Vagina (tissue), 2 donors: ENCODE results near the gene CST9. TPM values are rescaled to one million over a fixed set of nuclear protein-coding genes. Genes with fewer than 3 reads are reported as not detected.
A peak's percentile ranks its signal among the peaks of the same experiment; 100 is the strongest.
"Not testable (repeated sequence)": the region's sequence is repeated elsewhere in the genome, so short reads cannot be mapped to it uniquely, and the experiment has no call there.

Experiments used
- DNase-seq, 2 donors: peaks; one replicate each; pipeline ENCODE4 v3.0.0-alpha.2; 2017; ENCODE audit errors: extremely low spot score in 2 of 2
- H3K27ac ChIP-seq: fragments of 200-600 bp; sonication (generic); one replicate; pipeline ENCODE4 v1.5.1; 2019
- H3K27me3 ChIP-seq: fragments of 200-600 bp; sonication (generic); one replicate; pipeline ENCODE4 v1.5.1; 2019
- H3K36me3 ChIP-seq, 2 donors: fragments of 200-600 bp; sonication (generic); one replicate each; pipeline ENCODE4 v1.5.1; 2017 to 2019
- H3K4me1 ChIP-seq: fragments of 200-600 bp; sonication (generic); one replicate; pipeline ENCODE4 v1.5.1; 2019
- H3K4me3 ChIP-seq, 2 donors: fragments of 200-600 bp; sonication (generic); 1 replicate in 1 of 2; 2 replicates in 1 of 2; pipeline ENCODE4 v1.5.1; 2016 to 2019
- H3K9me3 ChIP-seq: fragments of 200-600 bp; sonication (generic); one replicate; pipeline ENCODE4 v1.5.1; 2019
- POLR2A ChIP-seq, 2 donors: fragments of 450-650 bp; IDR thresholded peaks; one replicate each; pipeline ENCODE4 v1.6.1; 2017; ENCODE audit warnings: antibody characterized with exemption in 2 of 2, mild to moderate bottlenecking in 2 of 2, moderate library complexity in 2 of 2
- POLR2AphosphoS5 ChIP-seq, 2 donors: sonication (generic); formaldehyde crosslinking; IDR thresholded peaks; one replicate each; pipeline ENCODE4 v1.9.0; 2017; ENCODE audit warnings: antibody characterized with exemption in 2 of 2, mild to moderate bottlenecking in 2 of 2, low read depth in 1 of 2; ENCODE audit not compliant: insufficient read depth in 1 of 2
- intact Hi-C: fragments of 100-400 bp; cut with DNase I; formaldehyde crosslinking; loops from one replicate; pipeline ENCODE4 v1.15.1; 2023
- total RNA-seq: library from RNA; depleted of rRNA; stranded (reverse); fragments of >200 nt; gene quantifications from one replicate; pipeline ENCODE4 v1.2.3, GENCODE V29; 2016
- TF ChIP-seq, protein P1 (sequence below), 3 experiments: fragments of 450-650 bp in 2 of 3; fragments of 200-600 bp in 1 of 3; sonication (generic) in 1 of 3; IDR thresholded peaks; one replicate each; pipeline ENCODE4 v1.5.1; 2017 to 2019; ENCODE audit warnings: antibody characterized with exemption in 3 of 3, mild to moderate bottlenecking in 2 of 3, moderate library complexity in 2 of 3

CST9 gene
- total RNA-seq, 1 donor from 2014 or later, result not detected

DNA sequence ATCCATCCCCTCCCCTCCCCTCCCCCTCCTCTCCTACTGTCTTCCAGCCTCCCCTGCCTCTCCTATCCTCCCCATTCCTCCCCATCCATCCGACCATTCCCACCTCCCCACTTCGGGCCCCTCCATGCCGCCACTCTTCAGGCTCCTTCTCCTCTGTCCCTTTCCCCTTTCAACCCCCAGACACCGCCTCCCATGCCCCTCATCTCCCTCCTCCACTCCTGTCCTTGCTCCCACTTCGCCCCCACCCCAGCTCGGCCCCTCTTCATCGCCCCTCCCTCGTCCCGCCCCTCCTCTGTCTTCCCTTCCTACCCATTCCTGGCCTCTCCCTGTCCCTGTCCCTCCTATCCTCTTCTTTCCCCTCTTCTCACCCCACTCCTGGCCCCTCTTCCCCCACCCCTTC lies 32.6 kb upstream of the CST9 start:
- peaks cover 46% of the 10 kb centered on the region for H3K4me1 ChIP-seq
- peak overlapping the region in 1 of 2 donors; percentile 81 for H3K4me3 ChIP-seq
- H3K36me3 ChIP-seq, result peaks cover 0 to 9% of the 10 kb centered on the region in 2 donors
- no peak for DNase-seq
- peak overlapping the region; percentile 89 for H3K27ac ChIP-seq
- no peaks in the 10 kb centered on the region for H3K27me3 ChIP-seq
- TF ChIP-seq POLR2A (IDR thresholded peaks at IDR 0.05) (no peak), POLR2AphosphoS5 (IDR thresholded peaks at IDR 0.05; ENCODE audit: insufficient read depth in 1 of 2, low read depth in 1 of 2) (no peak)
- TF ChIP-seq, protein P1, sequence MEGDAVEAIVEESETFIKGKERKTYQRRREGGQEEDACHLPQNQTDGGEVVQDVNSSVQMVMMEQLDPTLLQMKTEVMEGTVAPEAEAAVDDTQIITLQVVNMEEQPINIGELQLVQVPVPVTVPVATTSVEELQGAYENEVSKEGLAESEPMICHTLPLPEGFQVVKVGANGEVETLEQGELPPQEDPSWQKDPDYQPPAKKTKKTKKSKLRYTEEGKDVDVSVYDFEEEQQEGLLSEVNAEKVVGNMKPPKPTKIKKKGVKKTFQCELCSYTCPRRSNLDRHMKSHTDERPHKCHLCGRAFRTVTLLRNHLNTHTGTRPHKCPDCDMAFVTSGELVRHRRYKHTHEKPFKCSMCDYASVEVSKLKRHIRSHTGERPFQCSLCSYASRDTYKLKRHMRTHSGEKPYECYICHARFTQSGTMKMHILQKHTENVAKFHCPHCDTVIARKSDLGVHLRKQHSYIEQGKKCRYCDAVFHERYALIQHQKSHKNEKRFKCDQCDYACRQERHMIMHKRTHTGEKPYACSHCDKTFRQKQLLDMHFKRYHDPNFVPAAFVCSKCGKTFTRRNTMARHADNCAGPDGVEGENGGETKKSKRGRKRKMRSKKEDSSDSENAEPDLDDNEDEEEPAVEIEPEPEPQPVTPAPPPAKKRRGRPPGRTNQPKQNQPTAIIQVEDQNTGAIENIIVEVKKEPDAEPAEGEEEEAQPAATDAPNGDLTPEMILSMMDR (IDR thresholded peaks at IDR 0.05), result no peak
- intact Hi-C loops, result loop anchor here (5.0 kb wide), 1 partner anchor 281 kb away; no protein-coding TSS in a partner anchor
- no peaks in the 10 kb centered on the region for H3K9me3 ChIP-seq

DNA sequence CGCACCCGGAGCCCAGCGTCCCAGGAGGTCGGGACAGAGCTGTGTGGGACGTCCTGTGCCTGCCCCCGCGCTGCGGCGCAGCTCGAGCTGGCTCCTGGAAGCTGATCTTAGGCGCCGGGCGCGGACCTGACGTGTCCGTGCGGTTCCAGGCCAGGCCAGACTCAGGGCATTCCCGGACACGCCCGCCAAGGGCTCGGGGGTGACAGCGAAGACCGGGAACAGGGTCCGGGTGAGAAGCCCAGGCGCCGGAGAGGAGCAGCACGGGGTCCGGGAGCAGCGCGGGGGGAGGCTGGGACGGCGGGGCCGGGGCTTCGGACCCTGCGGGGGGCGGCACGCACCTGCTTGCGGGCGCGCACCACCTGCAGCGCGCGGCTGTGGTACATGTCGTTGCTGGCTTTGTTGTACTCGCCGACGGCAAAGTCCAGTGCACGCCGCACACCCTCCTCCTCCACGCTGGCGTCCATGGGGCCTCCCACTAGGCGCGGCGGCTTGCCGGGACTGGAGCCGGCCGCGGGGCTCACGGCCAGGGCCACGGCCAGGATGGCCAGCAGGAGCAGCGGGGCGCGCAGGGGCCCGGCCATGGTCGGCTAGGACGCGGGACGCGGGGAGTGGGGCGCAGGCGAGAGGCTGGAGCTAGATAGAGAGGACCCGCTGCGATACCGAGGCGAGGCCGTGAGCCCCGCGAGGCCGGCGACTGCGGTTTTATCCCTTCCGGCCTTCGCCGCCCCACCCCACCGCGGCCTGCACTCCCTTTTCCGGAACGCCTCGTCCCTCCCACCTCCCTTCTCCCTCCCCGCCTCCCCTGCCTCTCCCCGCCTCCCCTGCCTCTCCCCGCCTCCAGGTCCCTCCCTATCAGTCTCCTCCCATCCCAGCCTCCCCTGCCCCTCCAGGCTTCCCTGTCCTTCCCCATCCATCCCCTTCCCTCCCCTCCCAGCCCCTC lies 31.8 kb upstream of the CST9 start, which contains the start of gene CST3:
Gene CST3, minus strand, starts transcription at position 674 of the 940 bp plus-strand sequence. Its CDS starts 93 bp downstream, at position 581.
- Histone ChIP-seq H3K4me3 (peak within 1 kb of the TSS; percentile 81 to 95), H3K27ac (peak within 1 kb of the TSS; percentile 89), H3K9me3 (no peaks in the 10 kb centered on the region), H3K27me3 (no peaks in the 10 kb centered on the region), H3K36me3 (peaks cover 0 to 15% of the 10 kb centered on the region in 2 donors), H3K4me1 (peaks cover 40% of the 10 kb centered on the region)
- TF ChIP-seq, protein P1 (IDR thresholded peaks at IDR 0.05), result no peak
- TF ChIP-seq POLR2AphosphoS5 (IDR thresholded peaks at IDR 0.05; ENCODE audit: insufficient read depth in 1 of 2, low read depth in 1 of 2) (peak; percentile 9 to 80), POLR2A (IDR thresholded peaks at IDR 0.05) (peak in 1 of 2 donors; percentile 88)
- intact Hi-C loops, result loop anchor here (5.0 kb wide), 1 partner anchor 280 kb away; no protein-coding TSS in a partner anchor
- peak in 1 of 2 donors; percentile 94 for DNase-seq

DNA sequence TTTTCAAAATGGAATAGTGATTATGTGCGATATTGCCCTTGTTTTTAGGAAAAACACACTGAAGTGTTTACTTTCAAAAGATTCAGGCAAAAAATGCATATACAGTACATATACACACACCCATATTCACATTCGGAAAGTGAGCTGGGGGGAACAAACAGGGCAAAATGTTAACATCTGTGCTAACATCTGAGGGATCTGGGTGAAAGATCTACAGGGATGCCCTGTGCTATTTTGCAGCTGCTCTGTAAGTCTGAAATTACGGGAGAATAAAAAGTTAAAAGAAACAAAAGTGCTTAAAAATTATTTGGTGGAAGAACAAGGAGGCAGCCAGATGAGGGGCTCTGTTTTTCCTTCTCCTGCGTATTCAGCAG lies 31.2 kb upstream of the CST9 start:
- intact Hi-C loops, result loop anchor here (5.0 kb wide), 1 partner anchor 280 kb away; no protein-coding TSS in a partner anchor
- H3K27ac ChIP-seq, result peak overlapping the region; percentile 89
- peaks cover 0 to 15% of the 10 kb centered on the region in 2 donors for H3K36me3 ChIP-seq
- H3K9me3 ChIP-seq, result no peaks in the 10 kb centered on the region
- peaks cover 33% of the 10 kb centered on the region for H3K4me1 ChIP-seq
- no peaks in the 10 kb centered on the region for H3K27me3 ChIP-seq
- no peak for TF ChIP-seq POLR2AphosphoS5 (IDR thresholded peaks at IDR 0.05; ENCODE audit: insufficient read depth in 1 of 2, low read depth in 1 of 2)
- TF ChIP-seq, protein P1 (IDR thresholded peaks at IDR 0.05), result no peak
- TF ChIP-seq POLR2A (IDR thresholded peaks at IDR 0.05), result no peak
- DNase-seq, result no peak
- H3K4me3 ChIP-seq, result peak overlapping the region; percentile 81 to 95

DNA sequence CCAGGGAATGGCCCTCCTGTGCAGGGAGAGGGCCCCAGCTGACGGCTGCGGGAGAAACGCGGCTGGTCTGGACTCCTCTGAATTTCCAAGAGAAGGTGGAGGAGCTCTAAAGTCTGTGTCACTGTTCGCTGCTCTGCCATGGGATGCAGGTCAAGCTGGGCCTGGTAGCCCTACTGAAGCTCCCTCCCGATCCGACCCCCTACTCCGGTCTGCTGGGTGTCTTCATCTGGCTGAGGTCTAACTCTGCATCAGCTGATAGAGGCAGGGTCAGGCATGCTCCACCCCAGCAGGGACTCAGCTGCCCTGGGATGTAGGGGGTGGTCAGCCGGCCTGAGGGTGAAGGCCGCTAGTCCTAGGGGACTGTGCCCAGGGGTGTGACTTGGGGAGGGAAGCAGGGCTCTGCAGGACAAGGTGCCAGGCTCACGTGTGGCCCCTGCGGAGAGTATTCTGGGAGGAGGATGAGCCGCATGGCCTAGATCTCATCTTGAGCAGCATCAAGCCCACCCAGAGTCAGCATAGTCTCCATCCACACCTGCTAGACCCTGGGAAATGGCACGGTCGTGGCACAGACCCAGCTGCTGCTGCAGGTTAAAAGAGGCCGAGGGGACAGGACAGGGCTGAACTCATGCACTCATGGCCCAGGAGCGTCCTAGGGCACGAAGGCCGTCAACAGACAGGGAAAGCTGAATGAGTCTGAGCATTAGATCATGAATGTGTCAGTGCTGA lies 30.6 kb upstream of the CST9 start:
- DNase-seq, result no peak
- TF ChIP-seq POLR2A (IDR thresholded peaks at IDR 0.05) (no peak), POLR2AphosphoS5 (IDR thresholded peaks at IDR 0.05; ENCODE audit: insufficient read depth in 1 of 2, low read depth in 1 of 2) (no peak)
- TF ChIP-seq, protein P1 (IDR thresholded peaks at IDR 0.05), result no peak
- Histone ChIP-seq H3K9me3 (no peaks in the 10 kb centered on the region), H3K27me3 (no peaks in the 10 kb centered on the region), H3K4me1 (peaks cover 32% of the 10 kb centered on the region), H3K36me3 (peaks cover 0 to 15% of the 10 kb centered on the region in 2 donors), H3K4me3 (peak overlapping the region; percentile 81 to 95), H3K27ac (peak overlapping the region; percentile 89)
- intact Hi-C loops, result loop anchor here (5.0 kb wide), 1 partner anchor 279 kb away; no protein-coding TSS in a partner anchor

DNA sequence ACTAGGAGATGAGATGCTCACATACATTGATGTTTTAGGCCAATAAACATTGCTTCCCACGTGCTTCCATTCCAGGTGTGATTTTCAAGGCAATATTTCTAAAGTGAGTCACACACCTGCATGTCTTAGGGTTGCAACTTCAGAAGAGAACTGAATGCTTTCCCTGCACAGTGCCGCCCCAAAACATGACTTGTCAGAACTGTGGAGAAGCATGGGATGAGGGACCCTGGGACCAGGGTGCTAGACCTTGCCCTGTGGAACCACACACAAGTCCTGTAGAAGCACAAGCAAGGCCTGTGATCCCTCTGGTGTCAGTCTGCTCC lies 30.0 kb upstream of the CST9 start:
- intact Hi-C loops, result loop anchor here (5.0 kb wide), 1 partner anchor 278 kb away; no protein-coding TSS in a partner anchor
- Histone ChIP-seq H3K36me3 (peaks cover 0 to 15% of the 10 kb centered on the region in 2 donors), H3K4me3 (peak overlapping the region; percentile 81 to 95), H3K4me1 (peaks cover 32% of the 10 kb centered on the region), H3K27ac (peak overlapping the region; percentile 89)
- H3K27me3 ChIP-seq, DNase-seq, H3K9me3 ChIP-seq: not testable (repeated sequence)
